MM.1S (cell line): ENCODE measurements around the gene LRRC25.

Experiments
- DNase-seq: peaks from one replicate; pipeline ENCODE4 v3.0.0-alpha.2; 2015
- H2AFZ ChIP-seq: fragments of 300-600 bp; sonication (generic); 2 replicates; pipeline ENCODE4 v1.6.0; 2016; ENCODE audit warnings: antibody characterized with exemption, low read length
- H3F3A ChIP-seq: fragments of 300-600 bp; sonication (generic); 2 replicates; pipeline ENCODE4 v1.6.1; 2016; ENCODE audit warnings: mild to moderate bottlenecking, antibody characterized with exemption, low read length, moderate library complexity, mixed read lengths; ENCODE audit not compliant: insufficient read depth
- H3K27ac ChIP-seq: fragments of 300-600 bp; sonication (generic); 2 replicates; pipeline ENCODE4 v1.5.1; 2016; ENCODE audit warnings: mild to moderate bottlenecking, low read length
- H3K27me3 ChIP-seq: fragments of 300-600 bp; sonication (generic); replicated peaks from 2 replicates; pipeline ENCODE4 v1.6.0; 2016; ENCODE audit warnings: low read length; ENCODE audit not compliant: insufficient read depth
- H3K36me3 ChIP-seq: fragments of 300-600 bp; sonication (generic); replicated peaks from 2 replicates; pipeline ENCODE4 v1.6.1; 2016; ENCODE audit warnings: mild to moderate bottlenecking, low read length, mixed read lengths; ENCODE audit not compliant: insufficient read depth
- H3K4me1 ChIP-seq: fragments of 300-600 bp; sonication (generic); 2 replicates; pipeline ENCODE4 v1.6.1; 2016; ENCODE audit warnings: low read length, mixed read lengths
- H3K4me2 ChIP-seq: fragments of 300-600 bp; sonication (generic); 2 replicates; pipeline ENCODE4 v1.6.0; 2016; ENCODE audit warnings: low read depth, low read length
- H3K4me3 ChIP-seq: fragments of 300-600 bp; sonication (generic); 2 replicates; pipeline ENCODE4 v1.5.1; 2016; ENCODE audit warnings: low read length, mixed read lengths
- H3K79me2 ChIP-seq: fragments of 300-600 bp; sonication (generic); 2 replicates; pipeline ENCODE4 v1.6.1; 2016; ENCODE audit warnings: mixed run types, low read length, mixed read lengths
- H3K9ac ChIP-seq: fragments of 300-600 bp; sonication (generic); 2 replicates; pipeline ENCODE4 v1.6.1; 2016; ENCODE audit warnings: low read length, mixed read lengths
- H3K9me2 ChIP-seq: fragments of 300-600 bp; sonication (generic); replicated peaks from 2 replicates; pipeline ENCODE4 v1.6.1; 2016; ENCODE audit warnings: mild to moderate bottlenecking, low read length, mixed read lengths; ENCODE audit not compliant: insufficient read depth
- H3K9me3 ChIP-seq: fragments of 300-600 bp; sonication (generic); replicated peaks from 2 replicates; pipeline ENCODE4 v1.6.1; 2016; ENCODE audit warnings: mild to moderate bottlenecking, low read length, mixed read lengths; ENCODE audit not compliant: insufficient read depth
- H4K20me1 ChIP-seq: fragments of 300-600 bp; sonication (generic); 2 replicates; pipeline ENCODE4 v1.6.1; 2016; ENCODE audit warnings: mild to moderate bottlenecking, low read length, moderate library complexity, mixed read lengths; ENCODE audit not compliant: insufficient read depth
- EZH2 ChIP-seq: fragments of 300-600 bp; sonication (generic); optimal IDR thresholded peaks from 2 replicates; pipeline ENCODE3; 2017; ENCODE audit warnings: low read depth, mild to moderate bottlenecking, antibody characterized with exemption, low read length, mixed read lengths
- EZH2phosphoT487 ChIP-seq: fragments of 300-600 bp; sonication (generic); IDR thresholded peaks from 2 replicates; pipeline ENCODE4 v1.6.1; 2018; ENCODE audit warnings: antibody characterized with exemption, low read length
- TF ChIP-seq, protein P1 (sequence below): fragments of 300-600 bp; sonication (generic); IDR thresholded peaks from 2 replicates; pipeline ENCODE4 v1.5.1; 2016; ENCODE audit warnings: antibody characterized with exemption, low read length, mixed read lengths

Gene LRRC25

DNA sequence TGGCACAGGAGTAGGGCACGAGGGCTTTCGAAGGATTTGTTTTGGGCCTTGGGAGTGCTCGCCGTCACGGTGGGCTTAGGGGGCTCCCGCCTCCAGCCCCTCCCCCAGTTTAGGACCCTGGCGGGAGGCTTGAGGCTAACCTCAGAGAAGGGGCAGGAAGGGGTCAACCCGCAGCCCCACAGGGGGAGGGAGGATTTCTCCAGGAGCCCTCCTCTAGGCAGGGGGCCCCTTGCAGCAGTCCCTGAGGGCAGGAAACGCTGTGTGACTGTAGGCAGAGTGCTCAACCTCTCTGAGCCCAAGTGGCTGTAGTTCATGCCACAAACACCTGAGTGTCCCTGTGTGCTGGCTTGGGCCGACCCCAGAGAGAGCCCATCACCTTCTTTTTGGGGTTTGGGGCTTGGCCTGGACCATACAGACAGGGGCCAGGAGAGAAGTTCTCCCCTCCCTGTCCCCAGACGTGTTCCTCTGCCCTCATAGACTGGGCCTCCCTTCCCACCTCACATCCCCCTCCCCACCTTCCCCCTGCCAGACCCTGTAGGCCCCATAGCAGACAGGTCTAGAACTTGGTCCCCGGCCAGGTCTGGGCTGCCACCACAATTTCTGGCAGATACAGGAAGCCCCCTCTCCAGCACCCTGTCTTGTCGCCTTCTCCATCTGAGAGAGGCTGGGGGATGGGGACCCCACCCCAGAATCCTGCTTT lies 32.4 kb upstream of the LRRC25 start:
- no peak overlapping the region for H3K27ac ChIP-seq
- TF ChIP-seq EZH2phosphoT487 (no peak), EZH2 (no peak)
- TF ChIP-seq, protein P1, sequence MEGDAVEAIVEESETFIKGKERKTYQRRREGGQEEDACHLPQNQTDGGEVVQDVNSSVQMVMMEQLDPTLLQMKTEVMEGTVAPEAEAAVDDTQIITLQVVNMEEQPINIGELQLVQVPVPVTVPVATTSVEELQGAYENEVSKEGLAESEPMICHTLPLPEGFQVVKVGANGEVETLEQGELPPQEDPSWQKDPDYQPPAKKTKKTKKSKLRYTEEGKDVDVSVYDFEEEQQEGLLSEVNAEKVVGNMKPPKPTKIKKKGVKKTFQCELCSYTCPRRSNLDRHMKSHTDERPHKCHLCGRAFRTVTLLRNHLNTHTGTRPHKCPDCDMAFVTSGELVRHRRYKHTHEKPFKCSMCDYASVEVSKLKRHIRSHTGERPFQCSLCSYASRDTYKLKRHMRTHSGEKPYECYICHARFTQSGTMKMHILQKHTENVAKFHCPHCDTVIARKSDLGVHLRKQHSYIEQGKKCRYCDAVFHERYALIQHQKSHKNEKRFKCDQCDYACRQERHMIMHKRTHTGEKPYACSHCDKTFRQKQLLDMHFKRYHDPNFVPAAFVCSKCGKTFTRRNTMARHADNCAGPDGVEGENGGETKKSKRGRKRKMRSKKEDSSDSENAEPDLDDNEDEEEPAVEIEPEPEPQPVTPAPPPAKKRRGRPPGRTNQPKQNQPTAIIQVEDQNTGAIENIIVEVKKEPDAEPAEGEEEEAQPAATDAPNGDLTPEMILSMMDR, result no peak
- H3K4me2 ChIP-seq, result peak overlapping the region; percentile 97
- H3K4me3 ChIP-seq, result peak overlapping the region; percentile 68
- H3K79me2 ChIP-seq, result no peaks in the 10 kb centered on the region
- H3K9me3 ChIP-seq, result no peaks in the 10 kb centered on the region
- peak overlapping the region; percentile 77; the same call in 1 of the 2 replicates for H2AFZ ChIP-seq
- H3F3A ChIP-seq, result no peaks in the 10 kb centered on the region
- DNase-seq, result no peak
- peak overlapping the region; percentile 56; the same call in 1 of the 2 replicates for H3K9ac ChIP-seq
- no peaks in the 10 kb centered on the region for H3K9me2 ChIP-seq
- H3K27me3 ChIP-seq, result peaks cover 16% of the 10 kb centered on the region; the same call in 1 of the 2 replicates
- H4K20me1 ChIP-seq, result no peaks in the 10 kb centered on the region
- H3K4me1 ChIP-seq, result peaks cover 4% of the 10 kb centered on the region; the same call in 1 of the 2 replicates
- no peaks in the 10 kb centered on the region for H3K36me3 ChIP-seq

DNA sequence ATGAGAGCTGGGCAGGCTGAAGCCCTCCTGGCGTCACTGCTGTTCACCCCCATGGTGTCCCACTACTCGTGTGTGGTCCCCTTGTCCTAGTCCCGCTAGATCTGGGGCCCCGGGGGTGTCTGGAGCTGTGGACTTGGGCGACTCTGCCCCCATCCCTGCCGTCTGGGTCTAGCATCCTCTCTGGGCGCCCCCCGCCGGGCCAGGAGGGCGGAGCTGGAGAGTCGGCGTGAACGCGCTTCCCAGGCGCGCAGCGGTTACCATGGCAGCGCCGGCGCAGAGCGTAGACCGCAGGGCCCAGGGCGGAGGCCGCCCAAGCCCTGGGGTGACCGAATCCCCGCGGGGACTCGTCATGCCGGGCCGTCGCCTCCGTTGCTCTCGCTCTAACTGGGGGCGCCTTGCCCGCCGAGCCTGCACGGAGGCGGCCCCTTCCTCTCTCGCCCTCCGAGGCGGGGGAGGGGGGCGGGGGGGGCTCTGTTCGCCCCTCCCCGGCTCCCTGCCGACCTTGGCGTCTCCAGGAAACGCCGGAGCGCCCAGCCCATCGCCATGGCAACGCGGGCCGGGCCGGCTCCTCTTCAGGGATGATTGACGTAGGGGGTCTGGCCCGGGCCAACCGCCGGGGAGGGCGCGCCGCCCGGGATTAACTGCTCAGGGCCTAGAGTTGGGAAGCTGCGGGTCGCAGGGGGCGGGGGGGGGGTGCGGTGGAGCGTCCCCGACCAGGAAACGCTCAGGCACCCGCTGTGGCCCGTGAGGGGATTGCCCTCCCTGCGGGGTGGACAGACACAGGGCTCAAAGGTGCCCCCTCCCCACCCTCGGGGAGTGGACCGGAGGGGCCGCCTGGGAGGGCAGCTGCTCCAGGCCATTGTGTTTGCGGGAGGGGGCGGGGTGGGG lies 31.6 kb upstream of the LRRC25 start:
- peak; percentile 77 for DNase-seq
- TF ChIP-seq, protein P1, result no peak
- no peak for TF ChIP-seq EZH2phosphoT487
- TF ChIP-seq EZH2, result no peak
- peaks cover 10% of the 10 kb centered on the region; the same call in 1 of the 2 replicates for H3K27me3 ChIP-seq
- no peaks in the 10 kb centered on the region for H3F3A ChIP-seq
- no peak overlapping the region for H3K27ac ChIP-seq
- no peaks in the 10 kb centered on the region for H3K36me3 ChIP-seq
- H3K4me2 ChIP-seq, result peak overlapping the region; percentile 97
- no peaks in the 10 kb centered on the region for H3K9me2 ChIP-seq
- peak overlapping the region; percentile 68 for H3K4me3 ChIP-seq
- H3K9ac ChIP-seq, result peak overlapping the region; percentile 56; the same call in 1 of the 2 replicates
- H3K9me3 ChIP-seq, result no peaks in the 10 kb centered on the region
- H2AFZ ChIP-seq, result peak overlapping the region; percentile 77
- no peaks in the 10 kb centered on the region for H3K79me2 ChIP-seq
- peaks cover 4% of the 10 kb centered on the region; the same call in 1 of the 2 replicates for H3K4me1 ChIP-seq
- H4K20me1 ChIP-seq, result no peaks in the 10 kb centered on the region

DNA sequence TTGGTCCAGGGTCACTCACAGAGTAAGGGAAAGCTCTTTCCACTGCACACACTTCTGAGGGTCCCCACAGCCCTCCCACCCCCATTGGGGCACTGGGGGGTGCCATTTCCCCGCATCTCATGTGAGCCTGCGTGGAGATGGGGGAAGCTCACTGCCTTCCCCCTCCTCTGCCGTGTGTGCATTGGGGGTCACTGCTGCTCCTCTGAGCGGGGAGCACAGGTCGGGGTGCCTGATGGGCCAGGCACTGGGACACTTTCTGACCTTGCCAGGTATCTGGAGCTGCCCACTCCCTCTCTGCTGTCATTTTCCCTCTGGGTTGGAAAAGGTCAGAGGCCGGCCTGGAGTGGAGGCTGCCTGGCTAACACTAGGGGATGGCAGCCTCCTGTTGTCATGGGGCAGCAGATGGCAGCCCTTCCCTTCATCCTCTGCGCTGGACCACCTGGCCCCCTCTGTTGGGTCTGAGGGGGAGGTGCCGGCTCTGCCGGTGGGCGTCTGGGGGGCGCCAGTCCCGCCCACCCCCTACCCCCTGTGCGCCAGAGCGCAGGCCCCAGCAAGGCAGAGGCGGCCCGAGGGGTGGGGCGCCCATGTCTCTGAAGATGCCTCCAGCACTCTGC lies 30.9 kb upstream of the LRRC25 start:
- Histone ChIP-seq H3K79me2 (no peaks in the 10 kb centered on the region), H3K4me1 (peaks cover 4% of the 10 kb centered on the region; the same call in 1 of the 2 replicates), H4K20me1 (no peaks in the 10 kb centered on the region), H3K27ac (no peak overlapping the region), H3K36me3 (no peaks in the 10 kb centered on the region), H3K9me2 (no peaks in the 10 kb centered on the region), H2AFZ (no peak overlapping the region), H3F3A (no peaks in the 10 kb centered on the region), H3K27me3 (peaks cover 7% of the 10 kb centered on the region; the same call in 1 of the 2 replicates), H3K4me3 (no peak overlapping the region), H3K4me2 (peak overlapping the region; percentile 97; the same call in 1 of the 2 replicates), H3K9me3 (no peaks in the 10 kb centered on the region), H3K9ac (no peak overlapping the region)
- no peak for DNase-seq
- TF ChIP-seq EZH2, result no peak
- TF ChIP-seq, protein P1, result no peak
- TF ChIP-seq EZH2phosphoT487, result no peak
